ENCODE data around the gene DLG5. TPM values are rescaled to one million over a fixed set of nuclear protein-coding genes. Genes with fewer than 3 reads are reported as not detected.

Gene DLG5
- total RNA-seq, 1 donor from 2014 or later = 5.4 TPM

DNA sequence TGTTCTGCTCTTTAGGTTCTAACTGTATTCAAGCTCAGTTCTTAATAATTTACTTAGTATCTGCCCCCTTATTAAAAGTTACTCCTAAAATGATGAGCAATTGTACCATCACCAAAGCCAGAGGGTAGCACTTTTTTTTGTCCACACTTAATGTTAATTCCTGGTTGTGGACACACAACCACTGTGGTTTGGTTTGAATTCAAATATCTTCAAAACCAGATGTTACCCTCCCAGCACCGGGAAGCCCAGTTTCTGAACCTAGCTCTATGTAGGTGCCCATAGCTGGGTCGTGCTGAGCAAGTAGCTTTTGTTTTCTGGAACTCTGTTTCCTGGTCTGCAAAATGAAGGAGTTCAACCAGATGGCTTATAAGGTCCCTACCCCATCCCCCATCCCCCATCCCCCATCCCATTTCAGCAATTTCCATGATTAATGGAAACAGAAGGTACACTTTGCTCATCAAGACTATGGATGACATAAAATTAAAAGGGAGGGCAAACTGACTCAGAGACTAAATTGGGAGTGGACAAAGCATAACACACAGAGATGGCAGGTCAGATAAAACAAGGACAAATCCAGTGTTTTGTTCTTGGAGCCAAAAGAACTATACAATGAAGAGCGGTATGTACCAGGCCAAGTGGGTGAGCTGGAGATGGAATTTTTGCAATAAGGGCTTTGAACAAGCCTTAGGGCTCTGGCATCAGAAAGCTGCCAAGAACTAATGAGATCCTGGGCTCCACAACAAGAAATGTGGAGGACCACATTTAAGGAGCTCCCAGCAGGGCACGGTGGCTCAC, 56.7 kb downstream of the DLG5 start:
- Mint-ChIP-seq H3K4me1 (peaks cover 10% of the 10 kb centered on the region), H3K4me3 (no peak overlapping the region), H3K36me3 (ENCODE audit: low read depth) (no peaks in the 10 kb centered on the region), H3K27ac (no peak overlapping the region), H3K9me3 (no peaks in the 10 kb centered on the region), H3K27me3 (no peaks in the 10 kb centered on the region)
- no peak for DNase-seq
- intact Hi-C loops (cut with micrococcal nuclease) = no loop called here

DNA sequence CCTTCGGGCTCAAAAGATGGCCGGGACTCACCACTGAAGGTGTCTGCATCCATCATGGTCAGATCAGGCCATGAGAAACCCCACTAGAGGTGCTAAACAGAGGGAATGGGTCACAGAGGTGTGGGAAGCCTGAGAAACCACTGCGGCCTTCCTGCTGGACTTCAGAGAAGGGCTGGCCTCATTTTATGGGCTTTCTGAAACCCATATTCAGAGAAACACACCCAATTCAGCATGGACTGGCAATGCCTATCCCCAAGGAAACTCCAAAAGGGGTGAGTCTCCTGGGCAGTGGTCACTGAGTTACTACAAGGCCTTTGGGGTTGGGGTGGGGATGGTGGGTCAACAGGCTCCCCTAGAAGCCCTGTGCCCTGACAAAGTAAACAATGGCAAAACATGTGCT, 58.0 kb downstream of the DLG5 start:
- Mint-ChIP-seq H3K4me3 (no peak overlapping the region), H3K27ac (no peak overlapping the region), H3K36me3 (ENCODE audit: low read depth) (no peaks in the 10 kb centered on the region), H3K9me3 (no peaks in the 10 kb centered on the region), H3K27me3 (no peaks in the 10 kb centered on the region), H3K4me1 (peaks cover 2% of the 10 kb centered on the region)
- DNase-seq = no peak
- intact Hi-C loops (cut with micrococcal nuclease) = no loop called here

DNA sequence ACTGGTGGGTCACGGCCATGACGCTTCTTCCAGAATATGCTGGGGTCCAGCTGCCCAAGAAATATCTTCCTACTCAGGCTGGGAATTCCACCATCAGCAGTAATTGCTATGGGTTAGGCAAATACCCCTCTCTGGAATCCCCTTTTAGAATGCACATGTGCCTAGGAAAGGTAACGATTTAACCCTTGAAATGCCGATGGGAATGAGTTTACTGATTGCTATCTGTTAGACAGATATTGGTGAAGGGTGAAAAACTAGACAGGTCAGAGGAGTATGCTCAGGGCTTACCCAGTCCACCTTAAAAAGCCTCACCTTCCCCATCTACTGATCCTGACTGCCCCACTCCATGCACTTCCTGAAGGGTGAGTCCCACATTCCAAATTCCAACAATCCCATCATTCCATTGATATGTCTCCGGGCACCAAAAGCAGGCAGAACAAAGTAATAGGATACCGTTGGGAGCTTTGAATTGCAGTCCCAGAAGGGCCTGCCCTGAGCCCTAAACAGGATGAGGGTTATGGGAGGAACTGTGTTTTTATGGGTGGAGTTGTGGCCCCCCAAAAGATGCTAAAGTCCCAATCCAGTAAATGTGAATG, 59.3 kb downstream of the DLG5 start:
- DNase-seq = no peak
- H3K36me3 Mint-ChIP-seq (ENCODE audit: low read depth) = no peaks in the 10 kb centered on the region
- intact Hi-C loops (cut with micrococcal nuclease) = no loop called here
- no peaks in the 10 kb centered on the region for H3K9me3 Mint-ChIP-seq
- H3K27ac Mint-ChIP-seq = no peak overlapping the region
- no peak overlapping the region for H3K4me3 Mint-ChIP-seq
- no peaks in the 10 kb centered on the region for H3K4me1 Mint-ChIP-seq
- no peaks in the 10 kb centered on the region for H3K27me3 Mint-ChIP-seq

DNA sequence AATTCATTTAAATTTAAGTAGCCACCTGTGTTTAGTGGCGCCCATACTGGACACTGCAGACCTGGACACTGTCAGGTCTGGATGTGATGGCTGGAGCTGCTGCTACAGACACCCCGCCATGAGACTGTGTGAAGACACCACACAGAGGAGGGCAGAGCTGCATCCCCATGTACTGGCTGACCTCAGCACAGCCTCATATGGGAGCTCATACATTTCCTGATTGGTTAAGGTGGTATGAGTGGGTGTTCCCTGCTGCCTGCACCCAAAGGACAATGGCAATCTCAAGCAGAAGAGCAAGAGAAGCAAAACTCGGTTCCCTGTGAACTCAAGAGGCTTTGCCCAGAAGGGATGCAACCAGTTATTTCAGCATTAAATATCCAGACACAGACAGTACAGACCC, 60.0 kb downstream of the DLG5 start:
- DNase-seq = no peak
- Mint-ChIP-seq H3K36me3 (ENCODE audit: low read depth) (no peaks in the 10 kb centered on the region), H3K27ac (no peak overlapping the region), H3K4me1 (no peaks in the 10 kb centered on the region), H3K27me3 (no peaks in the 10 kb centered on the region), H3K9me3 (no peaks in the 10 kb centered on the region), H3K4me3 (no peak overlapping the region)
- intact Hi-C loops (cut with micrococcal nuclease) = no loop called here

DNA sequence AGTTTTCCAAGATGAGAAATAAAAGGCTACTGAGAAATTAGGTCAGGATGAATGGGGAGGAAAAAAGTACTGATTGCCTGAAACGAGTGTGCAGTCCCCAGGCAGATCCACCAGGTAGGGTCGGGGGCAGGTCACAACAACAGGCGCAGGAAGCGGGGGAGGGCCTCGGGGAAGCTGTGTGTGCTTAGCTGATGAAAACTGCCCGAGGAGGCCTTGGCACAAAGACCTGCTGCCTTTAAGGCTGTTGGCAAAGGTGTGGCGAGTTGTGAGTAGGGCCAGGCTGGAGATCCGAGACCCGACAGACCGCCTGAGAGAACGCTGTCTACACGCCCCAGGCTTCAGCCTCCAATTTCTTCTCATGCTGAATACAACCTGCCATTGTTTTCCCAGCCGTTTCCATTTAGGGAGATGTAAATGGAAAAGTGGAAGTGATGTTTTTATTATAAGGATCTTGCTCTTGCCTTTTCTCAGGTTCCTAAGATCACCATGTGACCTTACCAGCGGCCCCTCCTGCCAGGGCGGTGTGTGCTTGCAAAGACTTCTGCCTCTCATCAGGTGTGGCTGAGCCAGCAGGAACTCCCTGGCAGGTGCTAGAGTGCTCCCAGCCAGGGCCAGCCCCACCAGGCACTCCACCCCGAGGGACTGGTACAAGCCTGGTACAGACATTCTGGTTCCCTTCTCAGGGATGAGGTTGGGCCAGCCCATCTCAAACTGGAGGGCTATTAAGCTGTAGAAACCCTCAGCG, 60.8 kb downstream of the DLG5 start:
- intact Hi-C loops (cut with micrococcal nuclease) = no loop called here
- Mint-ChIP-seq H3K27ac (no peak overlapping the region), H3K4me3 (no peak overlapping the region), H3K4me1 (no peaks in the 10 kb centered on the region), H3K27me3 (no peaks in the 10 kb centered on the region), H3K9me3 (no peaks in the 10 kb centered on the region), H3K36me3 (ENCODE audit: low read depth) (no peaks in the 10 kb centered on the region)
- DNase-seq = no peak

DNA sequence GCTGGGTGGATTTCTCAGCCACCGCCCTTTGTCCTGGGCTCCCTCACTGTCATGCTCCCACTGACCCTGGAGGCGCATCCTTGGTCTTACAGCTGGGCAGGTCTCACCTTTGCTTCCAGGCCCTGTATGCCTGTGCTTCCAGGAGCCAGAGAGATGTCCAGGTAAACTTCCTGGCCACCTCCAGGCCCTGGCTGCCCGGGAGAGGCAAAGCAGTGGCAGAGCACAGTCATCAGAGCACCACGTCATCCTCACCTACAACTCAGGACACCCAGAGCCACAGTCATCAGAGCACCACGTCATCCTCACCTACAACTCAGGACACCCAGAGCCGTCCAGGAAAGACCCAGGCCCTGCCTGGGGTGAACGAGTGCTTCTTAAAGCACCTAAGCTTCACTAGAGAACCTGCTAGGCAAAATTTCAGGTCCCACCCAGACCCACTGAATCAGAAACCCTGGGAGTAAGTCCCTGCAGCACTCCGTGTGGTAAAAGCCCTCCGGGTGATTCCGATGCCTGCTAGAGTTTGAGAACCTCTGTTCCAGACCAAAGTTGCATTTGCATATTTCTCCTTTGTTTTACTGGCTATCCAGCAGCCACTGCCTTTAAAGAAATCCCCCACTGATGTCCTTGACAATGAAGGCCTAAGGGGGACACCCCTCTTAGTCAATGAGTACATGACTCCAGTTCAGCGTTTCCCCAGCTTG, 62.3 kb downstream of the DLG5 start:
- Mint-ChIP-seq H3K36me3 (ENCODE audit: low read depth) (no peaks in the 10 kb centered on the region), H3K9me3 (no peaks in the 10 kb centered on the region), H3K27me3 (no peaks in the 10 kb centered on the region), H3K4me3 (no peak overlapping the region), H3K27ac (no peak overlapping the region), H3K4me1 (no peaks in the 10 kb centered on the region)
- DNase-seq = no peak
- intact Hi-C loops (cut with micrococcal nuclease) = no loop called here

DNA sequence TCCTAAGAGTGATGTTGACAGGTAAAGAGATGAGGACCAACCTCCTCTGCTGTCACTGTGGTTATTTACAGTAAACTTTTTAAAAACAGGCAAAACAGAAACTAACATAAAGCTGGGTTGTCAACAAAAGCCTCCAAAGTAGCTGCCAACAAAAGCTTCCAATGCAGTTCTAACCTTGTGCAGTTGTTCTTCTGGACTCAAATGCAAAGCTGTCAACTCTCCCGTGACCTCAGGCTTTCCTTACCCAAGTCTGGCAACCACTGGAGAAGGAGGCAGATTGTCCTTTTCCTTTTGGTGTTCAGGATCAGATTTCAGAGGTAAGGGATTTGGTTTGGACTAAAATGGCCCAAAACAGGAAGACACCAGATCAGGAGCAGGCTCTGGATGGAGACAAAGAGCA, 63.1 kb downstream of the DLG5 start:
- Mint-ChIP-seq H3K27me3 (no peaks in the 10 kb centered on the region), H3K36me3 (ENCODE audit: low read depth) (no peaks in the 10 kb centered on the region), H3K4me1 (no peaks in the 10 kb centered on the region), H3K27ac (no peak overlapping the region), H3K4me3 (no peak overlapping the region), H3K9me3 (no peaks in the 10 kb centered on the region)
- DNase-seq = no peak
- intact Hi-C loops (cut with micrococcal nuclease) = no loop called here

DNA sequence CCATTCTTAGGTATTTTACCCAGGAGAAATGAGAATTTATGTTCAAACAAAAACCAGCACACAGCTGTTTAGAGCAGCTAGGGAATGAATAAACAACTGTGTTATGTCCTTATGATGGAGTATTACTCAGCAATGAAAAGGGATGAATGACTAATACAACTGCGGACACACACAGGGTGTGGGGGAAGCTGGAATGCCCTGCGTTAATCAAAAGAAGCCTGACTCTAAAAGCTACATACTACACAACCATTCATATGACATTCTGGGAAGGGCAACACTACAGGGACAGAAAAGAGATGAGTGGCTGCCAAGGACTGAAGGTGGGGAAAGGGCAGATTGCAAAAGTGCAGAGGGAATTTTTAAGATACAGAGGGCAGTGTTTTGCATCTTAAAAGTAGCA, 64.0 kb downstream of the DLG5 start:
- intact Hi-C loops (cut with micrococcal nuclease) = no loop called here
- no peaks in the 10 kb centered on the region for H3K27me3 Mint-ChIP-seq
- no peaks in the 10 kb centered on the region for H3K9me3 Mint-ChIP-seq
- H3K4me3 Mint-ChIP-seq = no peak overlapping the region
- H3K36me3 Mint-ChIP-seq (ENCODE audit: low read depth) = no peaks in the 10 kb centered on the region
- DNase-seq = no peak
- H3K4me1 Mint-ChIP-seq = no peaks in the 10 kb centered on the region
- no peak overlapping the region for H3K27ac Mint-ChIP-seq

DNA sequence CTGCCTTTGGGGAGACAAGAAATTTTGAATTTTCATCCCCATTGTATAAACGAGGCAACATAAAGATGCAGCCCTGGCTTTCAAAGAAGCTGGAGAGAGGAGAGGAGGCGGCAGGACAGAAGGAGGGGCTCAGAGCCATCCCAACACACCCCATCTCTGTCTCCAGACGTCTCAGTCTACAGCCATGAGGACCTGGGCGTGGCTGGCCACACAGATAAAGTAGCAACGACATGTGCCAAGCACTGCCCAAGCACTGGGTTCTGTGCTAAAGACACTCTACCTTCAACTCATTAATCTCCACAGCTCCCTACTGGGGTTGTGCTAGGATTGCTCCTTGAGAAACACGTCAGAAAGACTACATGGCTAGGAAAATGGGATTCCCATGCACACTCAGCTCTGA, 65.2 kb downstream of the DLG5 start:
- intact Hi-C loops (cut with micrococcal nuclease) = no loop called here
- H3K9me3 Mint-ChIP-seq = no peaks in the 10 kb centered on the region
- H3K27ac Mint-ChIP-seq = no peak overlapping the region
- H3K27me3 Mint-ChIP-seq = no peaks in the 10 kb centered on the region
- no peaks in the 10 kb centered on the region for H3K36me3 Mint-ChIP-seq (ENCODE audit: low read depth)
- H3K4me3 Mint-ChIP-seq = no peak overlapping the region
- DNase-seq = no peak
- H3K4me1 Mint-ChIP-seq = no peaks in the 10 kb centered on the region

DNA sequence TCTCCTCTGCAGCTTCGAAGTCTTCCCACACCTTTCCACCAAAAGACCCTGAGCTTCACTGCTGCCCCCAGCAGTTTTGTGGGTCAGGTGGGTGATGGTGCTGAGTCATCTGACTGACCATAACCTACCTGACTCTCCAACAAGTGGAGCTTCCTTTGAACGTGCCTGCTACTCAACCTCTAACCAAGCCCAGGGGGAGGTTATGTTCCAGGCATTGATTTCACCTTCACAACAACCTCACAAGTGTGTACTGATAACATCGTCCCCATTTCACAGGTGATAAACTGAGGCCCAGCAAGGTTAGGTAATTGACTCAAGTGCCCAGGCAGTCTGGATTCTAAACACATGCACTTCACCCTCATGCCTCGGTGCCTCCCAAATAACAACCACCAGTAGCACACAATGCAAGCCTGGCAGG, 66.7 kb downstream of the DLG5 start:
- Mint-ChIP-seq H3K27me3 (no peaks in the 10 kb centered on the region), H3K4me1 (no peaks in the 10 kb centered on the region), H3K36me3 (ENCODE audit: low read depth) (no peaks in the 10 kb centered on the region), H3K9me3 (no peaks in the 10 kb centered on the region), H3K4me3 (no peak overlapping the region), H3K27ac (no peak overlapping the region)
- intact Hi-C loops (cut with micrococcal nuclease) = no loop called here
- no peak for DNase-seq

DNA sequence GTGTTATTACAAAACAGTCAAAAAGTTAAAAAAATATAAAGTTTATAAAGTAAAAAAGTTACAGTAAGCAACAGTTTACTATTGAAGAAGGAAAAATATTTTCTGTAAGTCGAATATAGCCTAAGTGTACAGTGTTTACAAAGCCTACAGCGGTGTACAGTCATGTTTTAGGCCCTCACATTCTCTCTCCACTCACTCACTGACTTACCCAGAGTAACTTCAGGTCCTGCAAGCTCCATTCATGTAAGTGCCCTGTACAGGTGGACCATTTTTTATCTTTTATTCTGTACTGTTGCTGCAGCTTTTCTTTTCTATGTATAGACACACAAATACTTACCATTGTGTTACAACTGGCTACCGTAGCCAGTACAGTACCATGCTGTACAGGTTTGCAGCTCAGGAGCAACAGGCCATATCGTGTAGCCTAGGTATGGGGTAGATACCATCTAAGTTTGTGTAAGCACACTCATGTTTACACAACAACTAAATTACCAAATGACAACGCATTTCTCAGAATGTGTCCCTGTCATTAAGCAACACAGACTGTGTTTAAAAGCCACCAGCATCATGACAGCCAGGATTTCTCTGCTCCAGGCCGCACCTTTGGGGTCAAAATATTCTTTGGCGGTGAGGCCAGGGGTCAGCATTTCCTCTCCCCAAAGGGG, 67.2 kb downstream of the DLG5 start:
- no peaks in the 10 kb centered on the region for H3K4me1 Mint-ChIP-seq
- H3K27ac Mint-ChIP-seq = no peak overlapping the region

DNA sequence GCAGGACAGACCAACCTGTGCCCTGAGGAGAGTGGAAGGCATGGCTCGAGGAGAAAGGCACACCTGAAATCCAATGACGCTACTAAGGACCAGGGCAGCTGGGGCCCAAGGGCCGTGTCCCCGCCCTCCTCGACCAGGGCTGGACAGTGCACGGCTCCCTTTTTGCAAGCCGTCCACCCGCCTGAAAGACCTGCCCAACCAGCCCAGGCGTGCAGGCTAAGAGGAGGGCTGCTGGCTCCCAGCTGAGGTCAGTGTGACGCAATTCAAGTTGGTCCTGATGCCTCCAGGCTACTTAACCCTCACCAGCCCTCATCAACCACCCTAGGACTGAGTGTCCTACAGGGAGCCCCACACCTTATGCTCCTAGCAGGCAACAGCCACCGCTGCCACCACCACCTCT, 69.3 kb downstream of the DLG5 start:
- DNase-seq = no peak
- intact Hi-C loops (cut with micrococcal nuclease) = no loop called here
- Mint-ChIP-seq H3K4me1 (no peaks in the 10 kb centered on the region), H3K27ac (no peak overlapping the region), H3K27me3 (no peaks in the 10 kb centered on the region), H3K36me3 (ENCODE audit: low read depth) (peaks cover 3% of the 10 kb centered on the region), H3K9me3 (no peaks in the 10 kb centered on the region), H3K4me3 (no peak overlapping the region)

More for the DNA sequence above, 67.2 kb downstream of the DLG5 start:
- intact Hi-C loops (cut with micrococcal nuclease) = no loop called here
- H3K36me3 Mint-ChIP-seq (ENCODE audit: low read depth) = no peaks in the 10 kb centered on the region
- no peak for DNase-seq
- H3K27me3 Mint-ChIP-seq = no peaks in the 10 kb centered on the region
- H3K9me3 Mint-ChIP-seq = no peaks in the 10 kb centered on the region
- H3K4me3 Mint-ChIP-seq = no peak overlapping the region

DNA sequence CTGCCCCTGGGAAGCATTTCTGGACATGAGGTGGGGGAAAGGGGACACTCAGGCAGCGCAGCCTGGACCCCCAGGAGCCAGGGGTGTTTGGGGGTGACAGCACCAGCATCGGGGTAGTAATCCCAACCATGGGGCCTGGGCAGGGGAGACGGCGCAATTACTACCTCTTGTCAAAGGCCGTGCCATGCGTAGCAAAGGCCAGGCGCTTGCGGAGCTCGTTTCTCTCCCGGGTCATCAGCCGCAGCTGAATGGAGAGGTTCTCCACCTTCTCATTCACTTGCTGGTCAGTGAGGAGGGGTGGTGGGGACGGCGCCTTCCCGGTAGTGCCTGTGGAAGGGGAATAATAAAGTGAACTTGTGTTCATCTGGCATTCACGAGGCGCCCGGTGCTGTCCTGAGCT, 70.0 kb downstream of the DLG5 start:
- Mint-ChIP-seq H3K4me1 (no peaks in the 10 kb centered on the region), H3K27ac (no peak overlapping the region), H3K4me3 (no peak overlapping the region), H3K36me3 (ENCODE audit: low read depth) (peaks cover 3% of the 10 kb centered on the region), H3K27me3 (no peaks in the 10 kb centered on the region), H3K9me3 (no peaks in the 10 kb centered on the region)
- DNase-seq = no peak
- intact Hi-C loops (cut with micrococcal nuclease) = no loop called here

Measured in activated CD4-positive, alpha-beta T cell treated with anti-CD3 and anti-CD28 coated beads, Interleukin-2, amount 10 ng/mL, durations not matched to agents 24 days and 14 days (primary cell).